ENCODE data around the gene NCLN.
"Not testable (repeated sequence)": the region's sequence is repeated elsewhere in the genome, so short reads cannot be mapped to it uniquely, and the experiment has no call there.

The NCLN gene

DNA sequence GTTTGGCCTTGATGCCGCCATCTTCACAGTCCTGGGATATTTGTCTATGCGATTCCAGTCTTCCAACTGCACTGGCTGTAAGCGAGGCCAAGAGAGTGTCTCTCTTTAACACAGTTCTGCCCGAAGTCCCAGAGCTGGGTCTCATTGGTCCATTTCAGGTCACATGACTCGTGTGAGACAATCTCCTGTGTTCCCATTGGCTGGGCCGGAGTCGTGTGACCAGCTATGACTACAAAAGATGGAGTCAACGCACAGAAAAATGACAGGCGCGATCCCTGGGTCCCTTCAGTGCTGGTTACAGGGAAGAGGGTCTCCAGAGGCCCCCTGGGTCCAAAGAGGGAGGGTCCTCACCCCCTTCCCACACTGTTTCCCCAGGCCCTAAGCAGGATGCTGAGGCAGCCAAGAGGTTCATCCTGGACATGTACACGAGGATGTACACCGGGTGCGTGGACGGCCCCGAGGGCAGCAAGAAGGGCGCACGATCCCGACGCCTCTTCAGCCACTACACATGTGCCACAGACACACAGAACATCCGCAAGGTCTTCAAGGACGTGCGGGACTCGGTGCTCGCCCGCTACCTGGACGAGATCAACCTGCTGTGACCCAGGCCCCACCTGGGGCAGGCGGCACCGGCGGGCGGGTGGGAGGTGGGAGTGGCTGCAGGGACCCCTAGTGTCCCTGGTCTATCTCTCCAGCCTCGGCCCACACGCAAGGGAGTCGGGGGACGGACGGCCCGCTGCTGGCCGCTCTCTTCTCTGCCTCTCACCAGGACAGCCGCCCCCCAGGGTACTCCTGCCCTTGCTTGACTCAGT is 23.1 kb upstream of the NCLN start:
- DNase-seq (no peak), ATAC-seq (replicated peaks) (peak in 1 of 2 donors; percentile 37)
- H3K4me3 Mint-ChIP-seq: no peak overlapping the region
- peaks cover 8 to 10% of the 10 kb centered on the region in 2 donors for H3K36me3 Mint-ChIP-seq
- peaks cover 14 to 42% of the 10 kb centered on the region in 2 donors for H3K4me1 Mint-ChIP-seq
- peaks cover 4% of the 10 kb centered on the region in 2 donors for H3K9me3 Mint-ChIP-seq
- H3K27me3 Mint-ChIP-seq: no peaks in the 10 kb centered on the region
- H3K27ac Mint-ChIP-seq: no peak overlapping the region

DNA sequence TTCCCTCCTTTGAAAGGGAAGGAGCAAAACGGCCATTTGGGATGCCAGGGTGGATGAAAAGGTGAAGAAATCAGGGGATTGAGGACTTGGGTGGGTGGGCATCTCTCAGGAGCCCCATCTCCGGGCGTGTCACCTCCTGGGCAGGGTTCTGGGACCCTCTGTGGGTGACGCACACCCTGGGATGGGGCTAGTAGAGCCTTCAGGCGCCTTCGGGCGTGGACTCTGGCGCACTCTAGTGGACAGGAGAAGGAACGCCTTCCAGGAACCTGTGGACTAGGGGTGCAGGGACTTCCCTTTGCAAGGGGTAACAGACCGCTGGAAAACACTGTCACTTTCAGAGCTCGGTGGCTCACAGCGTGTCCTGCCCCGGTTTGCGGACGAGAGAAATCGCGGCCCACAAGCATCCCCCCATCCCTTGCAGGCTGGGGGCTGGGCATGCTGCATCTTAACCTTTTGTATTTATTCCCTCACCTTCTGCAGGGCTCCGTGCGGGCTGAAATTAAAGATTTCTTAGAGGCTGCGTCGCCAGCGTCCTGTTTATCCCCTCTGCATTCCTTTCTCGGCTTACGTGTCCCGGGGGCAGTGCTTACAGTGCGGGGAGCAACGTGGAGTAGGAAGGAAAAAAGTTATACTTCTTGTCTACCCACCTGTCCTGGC is 22.4 kb upstream of the NCLN start:
- Mint-ChIP-seq H3K27me3 (no peaks in the 10 kb centered on the region), H3K36me3 (peaks cover 8 to 10% of the 10 kb centered on the region in 2 donors), H3K9me3 (peaks cover 4% of the 10 kb centered on the region in 2 donors), H3K27ac (peak overlapping the region; percentile 47), H3K4me1 (peaks cover 16 to 43% of the 10 kb centered on the region in 2 donors), H3K4me3 (peak overlapping the region in 1 of 2 donors; percentile 35)
- ATAC-seq (replicated peaks): peak; percentile 94 to 95
- DNase-seq: peak; percentile 64

GRCh38 chr19:3163943-3164342 is 21.8 kb upstream of the NCLN start:
- Mint-ChIP-seq H3K9me3 (peaks cover 4% of the 10 kb centered on the region in 2 donors), H3K27me3 (no peaks in the 10 kb centered on the region), H3K4me1 (peaks cover 16 to 41% of the 10 kb centered on the region in 2 donors), H3K27ac (no peak overlapping the region), H3K36me3 (peaks cover 6 to 7% of the 10 kb centered on the region in 2 donors), H3K4me3 (no peak overlapping the region)
- DNase-seq: no peak
- ATAC-seq (replicated peaks): no peak

DNA sequence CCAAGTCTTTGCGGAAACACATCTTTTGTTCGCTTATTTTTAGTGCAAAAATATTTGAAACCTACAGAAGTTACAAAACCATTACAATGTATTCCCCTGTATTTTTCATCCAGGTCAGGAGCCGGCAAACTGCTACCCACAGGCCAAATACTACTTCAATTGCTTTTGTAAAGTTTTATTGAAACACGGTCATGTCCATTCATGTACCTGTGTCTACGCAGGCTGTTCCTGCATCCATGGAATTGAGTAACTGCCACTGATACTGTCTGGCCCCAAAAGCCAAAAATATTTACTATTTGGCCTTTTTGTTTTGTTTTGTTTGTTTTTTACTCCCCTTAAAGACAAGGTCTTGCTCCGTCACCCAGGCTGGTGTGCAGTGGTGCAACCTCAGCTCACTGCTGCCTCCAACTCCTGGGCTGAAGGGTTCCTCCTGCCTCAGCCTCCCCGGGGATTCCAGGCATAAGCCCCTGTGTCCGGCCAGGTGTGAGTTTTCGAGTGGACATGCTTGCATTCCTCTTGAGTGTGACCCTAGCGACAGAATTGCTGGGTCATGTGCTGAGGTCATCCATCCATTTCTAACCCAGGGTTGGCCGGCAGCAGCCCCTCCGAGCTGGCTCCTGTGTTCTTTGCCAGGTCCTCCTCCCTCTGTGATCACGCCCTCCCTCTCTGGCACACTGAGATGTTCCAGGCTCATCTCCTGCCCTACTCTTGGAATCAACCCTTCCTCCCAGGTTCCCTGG is 18.0 kb upstream of the NCLN start:
- H3K9me3 Mint-ChIP-seq: no peaks in the 10 kb centered on the region
- DNase-seq (no peak), ATAC-seq (replicated peaks) (no peak)
- peaks cover 0 to 4% of the 10 kb centered on the region in 2 donors for H3K36me3 Mint-ChIP-seq
- H3K27ac Mint-ChIP-seq: peak overlapping the region; percentile 69
- peaks cover 35 to 68% of the 10 kb centered on the region in 2 donors for H3K4me1 Mint-ChIP-seq
- H3K4me3 Mint-ChIP-seq: no peak overlapping the region
- H3K27me3 Mint-ChIP-seq: no peaks in the 10 kb centered on the region

GRCh38 chr19:3171894-3172672 is 13.6 kb upstream of the NCLN start:
- DNase-seq (peak; percentile 38), ATAC-seq (replicated peaks) (peak; percentile 72 to 76)
- peak overlapping the region; percentile 95 for H3K27ac Mint-ChIP-seq
- H3K27me3 Mint-ChIP-seq: no peaks in the 10 kb centered on the region
- peaks cover 33 to 62% of the 10 kb centered on the region in 2 donors for H3K4me1 Mint-ChIP-seq
- H3K4me3 Mint-ChIP-seq: peak overlapping the region; percentile 61 to 65
- H3K36me3 Mint-ChIP-seq: peaks cover 3 to 7% of the 10 kb centered on the region in 2 donors
- H3K9me3 Mint-ChIP-seq: no peaks in the 10 kb centered on the region

DNA sequence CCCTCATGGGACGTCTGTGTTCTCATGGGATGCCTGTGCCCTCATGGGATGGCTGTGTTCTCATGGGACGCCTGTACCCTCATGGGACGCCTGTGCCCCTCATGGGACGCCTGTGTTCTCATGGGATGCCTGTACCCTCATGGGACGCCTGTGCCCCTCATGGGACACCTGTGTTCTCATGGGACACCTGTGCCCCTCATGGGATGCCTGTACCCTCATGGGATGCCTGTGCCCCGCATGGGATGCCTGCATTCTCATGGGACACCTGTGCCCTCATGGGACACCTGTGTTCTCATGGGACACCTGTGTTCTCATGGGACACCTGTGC is 13.1 kb upstream of the NCLN start:
- not testable (repeated sequence) for ATAC-seq (replicated peaks)

GRCh38 chr19:3175781-3176714 is 9.7 kb upstream of the NCLN start:
- Mint-ChIP-seq H3K4me3 (peak overlapping the region; percentile 20 to 76), H3K9me3 (no peaks in the 10 kb centered on the region), H3K36me3 (peaks cover 16 to 28% of the 10 kb centered on the region in 2 donors), H3K27ac (peak overlapping the region; percentile 89), H3K27me3 (no peaks in the 10 kb centered on the region), H3K4me1 (peaks cover 41 to 54% of the 10 kb centered on the region in 2 donors)
- no peak for DNase-seq
- ATAC-seq (replicated peaks): no peak

More for the DNA sequence above, 13.1 kb upstream of the NCLN start:
- H3K4me3 Mint-ChIP-seq: peak overlapping the region; percentile 61 to 65
- peak overlapping the region; percentile 95 for H3K27ac Mint-ChIP-seq
- peak; percentile 39 for DNase-seq
- not testable (repeated sequence) for H3K9me3 Mint-ChIP-seq, H3K36me3 Mint-ChIP-seq, H3K27me3 Mint-ChIP-seq
- peaks cover 35 to 66% of the 10 kb centered on the region in 2 donors for H3K4me1 Mint-ChIP-seq

GRCh38 chr19:3176715-3177501 is 8.8 kb upstream of the NCLN start:
- H3K36me3 Mint-ChIP-seq: peaks cover 17 to 28% of the 10 kb centered on the region in 2 donors
- H3K9me3 Mint-ChIP-seq: no peaks in the 10 kb centered on the region

GRCh38 chr19:3178377-3178972 is 7.3 kb upstream of the NCLN start, which contains the start of gene S1PR4:
Gene S1PR4 (plus strand): TSS chr19:3178769. CDS start chr19:3178793, 24 bp downstream.
- ATAC-seq (replicated peaks): peak; percentile 48 to 51
- H3K27me3 Mint-ChIP-seq: no peaks in the 10 kb centered on the region
- DNase-seq: peak; percentile 68
- H3K27ac Mint-ChIP-seq: peak within 1 kb of the TSS; percentile 98
- H3K36me3 Mint-ChIP-seq: peaks cover 17 to 28% of the 10 kb centered on the region in 2 donors
- H3K4me1 Mint-ChIP-seq: peaks cover 28 to 46% of the 10 kb centered on the region in 2 donors
- no peaks in the 10 kb centered on the region for H3K9me3 Mint-ChIP-seq
- peak within 1 kb of the TSS; percentile 96 for H3K4me3 Mint-ChIP-seq

More at GRCh38 chr19:3176715-3177501, 8.8 kb upstream of the NCLN start:
- H3K27ac Mint-ChIP-seq: peak overlapping the region; percentile 89
- peak overlapping the region; percentile 68 to 76 for H3K4me3 Mint-ChIP-seq
- DNase-seq (no peak), ATAC-seq (replicated peaks) (no peak)
- H3K27me3 Mint-ChIP-seq: no peaks in the 10 kb centered on the region
- H3K4me1 Mint-ChIP-seq: peaks cover 37 to 47% of the 10 kb centered on the region in 2 donors

- ATAC-seq (replicated peaks) (peak; percentile 7 to 10), DNase-seq (peak; percentile 40)
- H3K27me3 Mint-ChIP-seq: no peaks in the 10 kb centered on the region
- peak overlapping the region; percentile 96 for H3K4me3 Mint-ChIP-seq
- H3K27ac Mint-ChIP-seq: peak overlapping the region; percentile 98
- peaks cover 33 to 53% of the 10 kb centered on the region in 2 donors for H3K4me1 Mint-ChIP-seq
- H3K36me3 Mint-ChIP-seq: peaks cover 19 to 32% of the 10 kb centered on the region in 2 donors
- no peaks in the 10 kb centered on the region for H3K9me3 Mint-ChIP-seq
Measured at GRCh38 chr19:3178973-3179738, 6.6 kb upstream of the NCLN start.

DNA sequence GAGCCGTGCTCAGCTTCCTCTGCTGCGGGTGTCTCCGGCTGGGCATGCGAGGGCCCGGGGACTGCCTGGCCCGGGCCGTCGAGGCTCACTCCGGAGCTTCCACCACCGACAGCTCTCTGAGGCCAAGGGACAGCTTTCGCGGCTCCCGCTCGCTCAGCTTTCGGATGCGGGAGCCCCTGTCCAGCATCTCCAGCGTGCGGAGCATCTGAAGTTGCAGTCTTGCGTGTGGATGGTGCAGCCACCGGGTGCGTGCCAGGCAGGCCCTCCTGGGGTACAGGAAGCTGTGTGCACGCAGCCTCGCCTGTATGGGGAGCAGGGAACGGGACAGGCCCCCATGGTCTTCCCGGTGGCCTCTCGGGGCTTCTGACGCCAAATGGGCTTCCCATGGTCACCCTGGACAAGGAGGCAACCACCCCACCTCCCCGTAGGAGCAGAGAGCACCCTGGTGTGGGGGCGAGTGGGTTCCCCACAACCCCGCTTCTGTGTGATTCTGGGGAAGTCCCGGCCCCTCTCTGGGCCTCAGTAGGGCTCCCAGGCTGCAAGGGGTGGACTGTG is 5.9 kb upstream of the NCLN start:
- Mint-ChIP-seq H3K9me3 (no peaks in the 10 kb centered on the region), H3K36me3 (peaks cover 24 to 34% of the 10 kb centered on the region in 2 donors), H3K4me1 (peaks cover 40 to 59% of the 10 kb centered on the region in 2 donors), H3K27ac (peak overlapping the region; percentile 98), H3K27me3 (no peaks in the 10 kb centered on the region), H3K4me3 (peak overlapping the region; percentile 96)
- DNase-seq: no peak
- ATAC-seq (replicated peaks): peak; percentile 53 to 54
